Neural cell (in vitro differentiated cells): ENCODE results near the gene CXorf66. TPM values are rescaled to one million over a fixed set of nuclear protein-coding genes. Genes with fewer than 3 reads are reported as not detected.
A peak's percentile ranks its signal among the peaks of the same experiment; 100 is the strongest.

Experiments used
- H2AFZ ChIP-seq: fragments of 200-600, 300-800 bp; sonication (generic), shearing (Covaris generic); 2 replicates; pipeline ENCODE4 v1.6.0; 2014; ENCODE audit warnings: low read depth, mild to moderate bottlenecking, antibody characterized with exemption, low read length, moderate library complexity
- H3F3A ChIP-seq: fragments of 200-600 bp; shearing (Covaris generic); 2 replicates; pipeline ENCODE4 v1.6.1; 2016; ENCODE audit warnings: mild to moderate bottlenecking, moderate library complexity, mixed read lengths, antibody characterized with exemption, low read length; ENCODE audit not compliant: insufficient read depth, poor library complexity, severe bottlenecking
- H3K27ac ChIP-seq: fragments of 200-600, 300-800 bp; sonication (generic), shearing (Covaris generic); 2 replicates; pipeline ENCODE4 v1.5.1; 2014; ENCODE audit warnings: mild to moderate bottlenecking, low read length, moderate library complexity
- H3K27me3 ChIP-seq: fragments of 300-800, 200-600 bp; sonication (generic), shearing (Covaris generic); 2 replicates; pipeline ENCODE4 v1.6.0; 2014; ENCODE audit warnings: mild to moderate bottlenecking, low read depth, low read length, moderate library complexity; ENCODE audit not compliant: insufficient read depth
- H3K36me3 ChIP-seq: fragments of 300-800, 200-600 bp; sonication (generic), shearing (Covaris generic); 2 replicates; pipeline ENCODE4 v1.5.1; 2014; ENCODE audit warnings: mild to moderate bottlenecking, antibody characterized with exemption, low read length, moderate library complexity; ENCODE audit not compliant: insufficient read depth
- H3K4me2 ChIP-seq: fragments of 300-800, 200-600 bp; sonication (generic), shearing (Covaris generic); 2 replicates; pipeline ENCODE4 v1.6.0; 2014; ENCODE audit warnings: mild to moderate bottlenecking, low read length
- H3K4me3 ChIP-seq: fragments of 300-800, 200-600 bp; sonication (generic), shearing (Covaris generic); 2 replicates; pipeline ENCODE4 v1.5.1; 2014; ENCODE audit warnings: mild to moderate bottlenecking, low read length, moderate library complexity
- H3K79me2 ChIP-seq: fragments of 200-600 bp; shearing (Covaris generic); replicated peaks from 2 replicates; pipeline ENCODE4 v1.6.0; 2014; ENCODE audit warnings: mild to moderate bottlenecking, low read length, moderate library complexity; ENCODE audit not compliant: insufficient read depth
- H3K9ac ChIP-seq: fragments of 300-800, 200-600 bp; sonication (generic), shearing (Covaris generic); 2 replicates; pipeline ENCODE4 v1.6.1; 2016; ENCODE audit warnings: mild to moderate bottlenecking, low read length, mixed read lengths
- H3K9me2 ChIP-seq: fragments of 200-600 bp; shearing (Covaris generic); 2 replicates; pipeline ENCODE4 v1.6.1; 2016; ENCODE audit warnings: mild to moderate bottlenecking, low read length, mixed read lengths; ENCODE audit not compliant: insufficient read depth
- H3K9me3 ChIP-seq: fragments of 200-600, 300-800 bp; sonication (generic), shearing (Covaris generic); 2 replicates; pipeline ENCODE4 v1.6.1; 2016; ENCODE audit warnings: mild to moderate bottlenecking, mixed run types, low read length, moderate library complexity, mixed read lengths
- H4K20me1 ChIP-seq: fragments of 200-600 bp; shearing (Covaris generic); 2 replicates; pipeline ENCODE4 v1.6.1; 2016; ENCODE audit warnings: mild to moderate bottlenecking, mixed run types; ENCODE audit not compliant: insufficient read depth
- CTCF ChIP-seq: fragments of 450-650 bp; IDR thresholded peaks from 2 replicates; pipeline ENCODE4 v1.5.1; 2014; ENCODE audit warnings: antibody characterized with exemption, mild to moderate bottlenecking, moderate library complexity; ENCODE audit not compliant: poor library complexity, severe bottlenecking
- EP300 ChIP-seq: fragments of 450-650 bp; conservative IDR thresholded peaks from 2 replicates; pipeline ENCODE4 v1.6.1; 2014; ENCODE audit warnings: antibody characterized with exemption, mild to moderate bottlenecking, moderate library complexity; ENCODE audit not compliant: poor library complexity, severe bottlenecking
- EZH2 ChIP-seq: fragments of 200-600, 300-800 bp; shearing (Covaris generic), sonication (generic); IDR thresholded peaks from 2 replicates; pipeline ENCODE4 v1.6.1; 2014; ENCODE audit warnings: antibody characterized with exemption, low read length, borderline replicate concordance, mild to moderate bottlenecking; ENCODE audit not compliant: insufficient read depth, poor library complexity, severe bottlenecking
- MXI1 ChIP-seq: fragments of 450-650 bp; conservative IDR thresholded peaks from 2 replicates; pipeline ENCODE4 v1.6.1; 2014; ENCODE audit warnings: antibody characterized with exemption, mild to moderate bottlenecking; ENCODE audit not compliant: poor library complexity, severe bottlenecking
- POLR2AphosphoS5 ChIP-seq: IDR thresholded peaks from 2 replicates; pipeline ENCODE4 v1.6.1; 2012
- RAD21 ChIP-seq: fragments of 450-650 bp; conservative IDR thresholded peaks from 2 replicates; pipeline ENCODE4 v1.6.1; 2014; ENCODE audit warnings: antibody characterized with exemption, mild to moderate bottlenecking, moderate library complexity
- REST ChIP-seq: IDR thresholded peaks from 2 replicates; pipeline ENCODE4 v1.6.1; 2012; ENCODE audit warnings: borderline replicate concordance
- SMC3 ChIP-seq: fragments of 450-650 bp; conservative IDR thresholded peaks from 2 replicates; pipeline ENCODE4 v1.6.1; 2014; ENCODE audit warnings: antibody characterized with exemption, mild to moderate bottlenecking, moderate library complexity; ENCODE audit not compliant: poor library complexity
- TAF1 ChIP-seq: IDR thresholded peaks from 2 replicates; pipeline ENCODE4 v1.6.1; 2012; ENCODE audit warnings: low read depth
- polyA plus RNA-seq: library from polyadenylated mRNA; depleted of rRNA; stranded (reverse); fragments of >200 nt; gene quantifications from 2 replicates; pipeline ENCODE4 v1.2.3, GENCODE V29; 2014

The CXorf66 gene
- polyA plus RNA-seq, 1 donor from 2014 or later = not detected

GRCh38 chrX:139930401-139930800 lies 34.9 kb downstream of the CXorf66 start:
- H4K20me1 ChIP-seq = no peaks in the 10 kb centered on the region

GRCh38 chrX:139929876-139930275 lies 35.4 kb downstream of the CXorf66 start:
- H3K9ac ChIP-seq = no peak overlapping the region
- H2AFZ ChIP-seq = no peak overlapping the region
- no peaks in the 10 kb centered on the region for H4K20me1 ChIP-seq
- peak overlapping the region; percentile 59 for H3K4me2 ChIP-seq
- no peaks in the 10 kb centered on the region for H3F3A ChIP-seq
- peaks cover 45% of the 10 kb centered on the region for H3K79me2 ChIP-seq
- peak overlapping the region; percentile 77 for H3K4me3 ChIP-seq
- TF ChIP-seq TAF1 = no peak
- no peak for TF ChIP-seq SMC3
- no peaks in the 10 kb centered on the region for H3K36me3 ChIP-seq
- no peak overlapping the region for H3K27ac ChIP-seq
- H3K27me3 ChIP-seq = no peaks in the 10 kb centered on the region
- no peaks in the 10 kb centered on the region for H3K9me2 ChIP-seq
- H3K9me3 ChIP-seq = no peaks in the 10 kb centered on the region

More at GRCh38 chrX:139930401-139930800, 34.9 kb downstream of the CXorf66 start:
- no peak for TF ChIP-seq REST
- TF ChIP-seq POLR2AphosphoS5 = no peak
- no peak for TF ChIP-seq SMC3
- no peak for TF ChIP-seq EZH2
- TF ChIP-seq TAF1 = no peak
- no peak for TF ChIP-seq MXI1
- no peak for TF ChIP-seq RAD21
- no peak for TF ChIP-seq EP300
- TF ChIP-seq CTCF = no peak
- Histone ChIP-seq H3K27me3 (no peaks in the 10 kb centered on the region), H3K4me2 (peak overlapping the region; percentile 59), H2AFZ (no peak overlapping the region), H3K79me2 (peaks cover 44% of the 10 kb centered on the region), H3K9me2 (no peaks in the 10 kb centered on the region), H3K4me3 (peak overlapping the region; percentile 77), H3K36me3 (no peaks in the 10 kb centered on the region), H3K27ac (no peak overlapping the region), H3K9ac (peak overlapping the region; percentile 79), H3K9me3 (no peaks in the 10 kb centered on the region), H3F3A (no peaks in the 10 kb centered on the region)

- no peaks in the 10 kb centered on the region for H3F3A ChIP-seq
- no peak for TF ChIP-seq REST
- TF ChIP-seq POLR2AphosphoS5 = no peak
- TF ChIP-seq EP300 = no peak
- no peak for TF ChIP-seq EZH2
- no peak for TF ChIP-seq RAD21
- TF ChIP-seq MXI1 = no peak
- no peak for TF ChIP-seq TAF1
- TF ChIP-seq CTCF = no peak
- no peaks in the 10 kb centered on the region for H4K20me1 ChIP-seq
- no peak overlapping the region for H3K4me2 ChIP-seq
- no peaks in the 10 kb centered on the region for H3K9me3 ChIP-seq
- H3K79me2 ChIP-seq = peaks cover 31% of the 10 kb centered on the region
- H3K9me2 ChIP-seq = no peaks in the 10 kb centered on the region
- H3K9ac ChIP-seq = no peak overlapping the region
- H3K27ac ChIP-seq = no peak overlapping the region
- H3K4me3 ChIP-seq = no peak overlapping the region
- no peaks in the 10 kb centered on the region for H3K27me3 ChIP-seq
- H2AFZ ChIP-seq = no peak overlapping the region
- no peaks in the 10 kb centered on the region for H3K36me3 ChIP-seq
These were observed 40.6 kb downstream of the CXorf66 start for GRCh38 chrX:139924696-139925095.
